SK-N-MC (cell line): ENCODE results near the gene LINGO1.

ENCODE experiments used
- EZH2 ChIP-seq: fragments of 200-600 bp; sonication (generic); IDR thresholded peaks from one replicate; pipeline ENCODE4 v1.6.1; 2017; ENCODE audit warnings: antibody characterized with exemption
- FOXP2 ChIP-seq: optimal IDR thresholded peaks from 2 replicates; pipeline ENCODE3; 2011; ENCODE audit warnings: mild to moderate bottlenecking, moderate library complexity; ENCODE audit not compliant: insufficient read depth; ENCODE audit errors: extremely low read length, control extremely low read depth
- POLR2AphosphoS5 ChIP-seq: IDR thresholded peaks from 2 replicates; pipeline ENCODE4 v1.6.1; 2012; ENCODE audit warnings: mild to moderate bottlenecking, low read depth, low read length, borderline replicate concordance

DNA sequence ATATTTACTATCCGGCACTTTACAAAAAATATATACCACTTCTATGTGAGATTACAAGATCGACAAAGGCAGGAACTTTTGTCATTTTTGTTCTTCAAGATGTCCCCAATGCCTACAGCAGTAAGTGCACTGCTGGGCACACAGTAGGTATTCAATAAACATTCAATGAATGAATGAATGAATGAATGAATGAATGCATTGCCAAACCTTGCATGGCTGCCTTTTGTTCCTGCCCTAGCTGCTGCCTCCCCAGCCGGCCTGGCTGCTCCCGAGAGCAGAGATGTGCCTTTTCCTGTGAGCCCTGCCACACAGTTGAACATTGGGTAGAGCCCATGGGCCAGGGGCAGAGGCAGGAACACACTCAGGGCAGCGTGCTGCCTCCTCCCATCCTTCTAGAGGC, 37.5 kb downstream of the LINGO1 start:
- TF ChIP-seq POLR2AphosphoS5 (no peak), EZH2 (no peak), FOXP2 (no peak)
